SK-N-MC (cell line): Measurements from ENCODE around the gene KANSL3.
"Not testable (repeated sequence)": the region's sequence is repeated elsewhere in the genome, so short reads cannot be mapped to it uniquely, and the experiment has no call there.

Experiments
- DNase-seq: peaks from one replicate; pipeline ENCODE4 v3.0.0-alpha.2; 2011; ENCODE audit warnings: low read depth, low spot score
- H3K27ac ChIP-seq: fragments of 200-600 bp; sonication (generic); 2 replicates; pipeline ENCODE4 v1.5.1; 2016; ENCODE audit warnings: mixed run types
- H3K36me3 ChIP-seq: fragments of 200-600 bp; sonication (generic); 2 replicates; pipeline ENCODE4 v1.6.1; 2017; ENCODE audit warnings: antibody characterized with exemption, low read length, mixed read lengths; ENCODE audit not compliant: insufficient read depth
- H3K4me3 ChIP-seq: fragments of 200-600 bp; sonication (generic); 2 replicates; pipeline ENCODE4 v1.5.1; 2016
- H3K9ac ChIP-seq: fragments of 200-600 bp; sonication (generic); 2 replicates; pipeline ENCODE4 v1.8.0; 2017; ENCODE audit warnings: mixed run types, mixed read lengths; ENCODE audit not compliant: insufficient read length
- H3K9me3 ChIP-seq: fragments of 200-600 bp; sonication (generic); 2 replicates; pipeline ENCODE4 v1.6.1; 2017; ENCODE audit warnings: low read depth, mild to moderate bottlenecking, antibody characterized with exemption, low read length, moderate library complexity, mixed read lengths
- EZH2 ChIP-seq: fragments of 200-600 bp; sonication (generic); IDR thresholded peaks from one replicate; pipeline ENCODE4 v1.6.1; 2017; ENCODE audit warnings: antibody characterized with exemption
- FOXP2 ChIP-seq: optimal IDR thresholded peaks from 2 replicates; pipeline ENCODE3; 2011; ENCODE audit warnings: mild to moderate bottlenecking, moderate library complexity; ENCODE audit not compliant: insufficient read depth; ENCODE audit errors: extremely low read length, control extremely low read depth
- POLR2AphosphoS5 ChIP-seq: IDR thresholded peaks from 2 replicates; pipeline ENCODE4 v1.6.1; 2012; ENCODE audit warnings: mild to moderate bottlenecking, low read depth, low read length, borderline replicate concordance

KANSL3 gene

GRCh38 chr2:96564563-96564962 lies 73.5 kb downstream of the KANSL3 start:
- no peaks in the 10 kb centered on the region for H3K36me3 ChIP-seq
- H3K4me3 ChIP-seq, result no peak overlapping the region

DNA sequence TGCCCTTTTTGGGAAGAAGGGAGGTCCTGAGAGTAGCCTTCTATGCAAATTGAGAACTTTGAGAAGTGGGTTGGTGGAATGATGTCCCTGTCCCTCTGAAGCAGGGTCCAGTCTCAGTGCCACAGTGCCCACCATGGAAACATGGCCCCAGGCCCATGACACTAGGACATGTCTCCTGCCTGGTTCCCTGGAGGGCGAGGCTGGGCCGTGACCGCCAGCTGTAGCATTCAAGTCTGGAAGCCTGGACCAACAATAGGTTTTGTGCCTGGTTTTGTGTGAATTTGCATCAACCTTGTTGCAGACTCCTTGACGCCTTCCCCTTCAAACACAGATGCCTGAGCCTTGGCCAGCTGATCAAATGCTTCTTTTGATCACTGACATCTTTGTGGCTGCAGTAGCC lies 74.1 kb downstream of the KANSL3 start:
- Histone ChIP-seq H3K27ac (no peak overlapping the region), H3K9me3 (no peaks in the 10 kb centered on the region), H3K4me3 (no peak overlapping the region), H3K9ac (no peak overlapping the region), H3K36me3 (no peaks in the 10 kb centered on the region)
- TF ChIP-seq POLR2AphosphoS5 (no peak), EZH2 (no peak), FOXP2 (no peak)
- no peak for DNase-seq

More at GRCh38 chr2:96564563-96564962, 73.5 kb downstream of the KANSL3 start:
- H3K9ac ChIP-seq, result no peak overlapping the region
- H3K9me3 ChIP-seq, result no peaks in the 10 kb centered on the region
- no peak for DNase-seq
- TF ChIP-seq POLR2AphosphoS5 (no peak), EZH2 (no peak), FOXP2 (no peak)
- no peak overlapping the region for H3K27ac ChIP-seq

DNA sequence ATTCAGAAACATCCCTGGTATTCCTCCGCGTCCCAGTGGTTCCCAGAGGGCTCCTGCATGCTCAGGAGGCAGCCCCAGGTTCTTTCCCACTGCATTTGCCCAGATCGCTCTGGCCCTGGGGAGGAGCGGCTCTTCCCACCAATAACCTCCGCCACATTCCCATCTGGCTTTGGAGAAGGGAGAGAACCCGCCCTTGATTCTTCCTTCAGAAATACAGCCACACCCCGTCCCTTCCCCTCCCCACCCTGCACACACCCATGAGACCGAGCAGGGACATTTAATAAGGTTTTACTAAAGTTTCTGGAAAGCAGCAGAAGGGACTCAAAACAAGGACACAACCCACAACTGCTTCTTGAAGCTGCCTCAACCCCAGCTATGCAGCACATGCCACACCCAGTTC lies 79.6 kb downstream of the KANSL3 start:
- Histone ChIP-seq H3K36me3 (no peaks in the 10 kb centered on the region), H3K4me3 (no peak overlapping the region), H3K9me3 (no peaks in the 10 kb centered on the region), H3K27ac (no peak overlapping the region), H3K9ac (no peak overlapping the region)
- no peak for DNase-seq
- TF ChIP-seq FOXP2 (no peak), POLR2AphosphoS5 (no peak), EZH2 (no peak)

DNA sequence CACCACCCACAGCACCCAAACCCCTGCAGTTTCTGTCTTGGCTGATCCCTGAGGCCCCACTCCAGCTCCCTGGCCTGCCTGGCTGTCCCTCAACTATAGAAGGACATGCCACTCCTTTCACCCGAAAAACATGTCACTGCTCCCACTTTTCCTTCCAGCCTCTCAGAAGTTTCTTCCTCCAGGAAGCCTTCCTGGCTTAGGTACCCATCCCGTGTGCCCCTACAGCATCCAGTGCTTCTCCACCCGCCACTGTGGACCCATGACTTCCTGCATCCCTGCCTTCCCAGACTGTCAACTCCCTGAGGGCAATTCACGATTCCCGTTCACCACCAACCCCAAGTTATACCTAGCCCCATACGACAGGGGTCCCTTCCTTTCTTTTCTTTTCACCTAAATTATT lies 80.1 kb downstream of the KANSL3 start:
- no peak overlapping the region for H3K9ac ChIP-seq
- H3K4me3 ChIP-seq, result no peak overlapping the region
- DNase-seq, result no peak
- H3K9me3 ChIP-seq, result no peaks in the 10 kb centered on the region
- no peaks in the 10 kb centered on the region for H3K36me3 ChIP-seq
- TF ChIP-seq POLR2AphosphoS5 (no peak), EZH2 (no peak), FOXP2 (no peak)
- no peak overlapping the region for H3K27ac ChIP-seq

GRCh38 chr2:96557421-96557820 lies 80.7 kb downstream of the KANSL3 start:
- H3K27ac ChIP-seq, DNase-seq, H3K9ac ChIP-seq, H3K36me3 ChIP-seq, H3K4me3 ChIP-seq, H3K9me3 ChIP-seq: not testable (repeated sequence)

- Histone ChIP-seq H3K9me3 (no peaks in the 10 kb centered on the region), H3K27ac (no peak overlapping the region), H3K9ac (no peak overlapping the region), H3K4me3 (no peak overlapping the region), H3K36me3 (no peaks in the 10 kb centered on the region)
- TF ChIP-seq EZH2 (no peak), POLR2AphosphoS5 (no peak), FOXP2 (no peak)
- no peak for DNase-seq
Measured at GRCh38 chr2:96556441-96557330, 81.4 kb downstream of the KANSL3 start.

DNA sequence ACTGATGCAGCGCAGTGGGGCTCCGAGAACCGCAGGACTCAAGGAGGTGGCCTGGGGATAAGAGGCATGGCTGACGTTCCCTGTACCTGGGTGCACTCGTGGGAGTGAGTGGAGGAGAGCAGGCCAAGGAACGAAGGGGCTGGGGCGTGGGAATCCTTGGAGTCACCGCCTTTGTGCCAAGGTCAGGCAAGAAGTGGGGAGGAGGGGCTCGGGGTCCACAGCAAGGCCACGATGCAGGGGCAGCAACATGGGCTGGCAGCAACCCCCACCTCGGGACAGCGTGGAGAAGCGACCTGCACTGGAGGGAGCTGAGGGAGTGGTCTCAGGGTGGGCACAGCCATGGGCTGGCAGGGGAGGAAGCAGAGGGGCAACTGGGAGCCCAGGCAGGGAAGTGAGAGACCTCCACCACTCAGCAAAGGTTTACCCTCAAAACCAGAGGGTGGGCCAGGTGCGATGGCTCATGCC lies 82.9 kb downstream of the KANSL3 start:
- Histone ChIP-seq H3K4me3 (no peak overlapping the region), H3K9ac (no peak overlapping the region), H3K27ac (no peak overlapping the region), H3K36me3 (no peaks in the 10 kb centered on the region), H3K9me3 (no peaks in the 10 kb centered on the region)
- no peak for DNase-seq
- TF ChIP-seq FOXP2 (no peak), EZH2 (no peak), POLR2AphosphoS5 (no peak)

GRCh38 chr2:96554293-96555145 lies 83.6 kb downstream of the KANSL3 start:
- Histone ChIP-seq H3K36me3 (no peaks in the 10 kb centered on the region), H3K27ac (no peak overlapping the region), H3K9ac (no peak overlapping the region), H3K4me3 (peak overlapping the region; percentile 45; the same call in 1 of the 2 replicates), H3K9me3 (no peaks in the 10 kb centered on the region)
- TF ChIP-seq EZH2 (no peak), FOXP2 (no peak)
- DNase-seq, result no peak

- not testable (repeated sequence) for DNase-seq, H3K27ac ChIP-seq, H3K9me3 ChIP-seq, H3K36me3 ChIP-seq, H3K9ac ChIP-seq
- peak overlapping the region; percentile 45; the same call in 1 of the 2 replicates for H3K4me3 ChIP-seq
Measured at GRCh38 chr2:96553957-96554292, 84.2 kb downstream of the KANSL3 start.
